Stimulated activated CD8-positive, alpha-beta memory T cell treated with anti-CD3 and anti-CD28 coated beads, Interleukin-12 subunit alpha, Interleukin-12 subunit beta, amount 100 ng/mL, for 1 hour (primary cell): ENCODE measurements around the gene MBNL3.

ENCODE experiments used
- DNase-seq: peaks from one replicate; pipeline ENCODE4 v3.0.0-alpha.2; 2020; ENCODE audit warnings: low read depth

Gene MBNL3, protein sequence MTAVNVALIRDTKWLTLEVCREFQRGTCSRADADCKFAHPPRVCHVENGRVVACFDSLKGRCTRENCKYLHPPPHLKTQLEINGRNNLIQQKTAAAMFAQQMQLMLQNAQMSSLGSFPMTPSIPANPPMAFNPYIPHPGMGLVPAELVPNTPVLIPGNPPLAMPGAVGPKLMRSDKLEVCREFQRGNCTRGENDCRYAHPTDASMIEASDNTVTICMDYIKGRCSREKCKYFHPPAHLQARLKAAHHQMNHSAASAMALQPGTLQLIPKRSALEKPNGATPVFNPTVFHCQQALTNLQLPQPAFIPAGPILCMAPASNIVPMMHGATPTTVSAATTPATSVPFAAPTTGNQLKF

DNA sequence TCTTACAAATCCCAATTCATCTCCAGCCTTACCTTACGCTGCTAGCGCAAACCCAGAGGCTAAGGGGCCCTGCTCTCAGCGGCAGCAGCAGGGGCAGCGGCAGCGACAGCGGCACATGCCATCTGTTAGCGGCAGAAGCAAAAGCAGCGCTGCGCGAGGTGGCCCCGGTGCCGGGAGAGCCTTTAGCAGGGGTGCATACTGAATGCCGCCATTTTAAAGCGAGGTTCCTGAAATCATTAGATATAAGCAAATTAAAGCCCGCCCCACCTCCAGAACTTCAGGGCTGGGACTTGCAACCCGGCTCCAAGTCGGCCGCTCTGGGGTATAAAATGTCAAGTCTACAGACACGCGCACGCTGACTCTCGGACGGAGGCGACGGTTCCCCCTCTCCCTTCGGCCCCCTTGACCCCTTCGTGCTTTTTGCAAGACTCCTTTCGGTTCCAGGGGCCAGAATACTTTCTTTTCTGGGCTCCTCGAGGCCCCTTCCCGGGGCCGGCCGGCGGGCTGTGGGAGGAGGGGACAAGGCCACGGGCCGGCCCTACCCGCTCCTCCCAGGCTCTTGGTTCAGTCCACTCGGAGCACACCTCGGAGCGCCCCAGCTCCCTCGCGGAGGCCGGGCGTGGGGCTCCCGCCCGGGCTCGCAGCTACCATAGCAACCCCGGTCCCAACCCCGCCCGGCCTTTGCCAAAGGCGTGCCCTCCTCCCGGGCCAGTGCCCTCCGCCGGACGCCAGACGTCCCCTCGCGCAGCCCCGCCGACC, at the start of gene MBNL3:
Gene MBNL3, minus strand, starts transcription at position 220 of the 759 bp plus-strand sequence. CDS start 49,427 bp downstream, outside the sequence.
- DNase-seq = peak; percentile 45

DNA sequence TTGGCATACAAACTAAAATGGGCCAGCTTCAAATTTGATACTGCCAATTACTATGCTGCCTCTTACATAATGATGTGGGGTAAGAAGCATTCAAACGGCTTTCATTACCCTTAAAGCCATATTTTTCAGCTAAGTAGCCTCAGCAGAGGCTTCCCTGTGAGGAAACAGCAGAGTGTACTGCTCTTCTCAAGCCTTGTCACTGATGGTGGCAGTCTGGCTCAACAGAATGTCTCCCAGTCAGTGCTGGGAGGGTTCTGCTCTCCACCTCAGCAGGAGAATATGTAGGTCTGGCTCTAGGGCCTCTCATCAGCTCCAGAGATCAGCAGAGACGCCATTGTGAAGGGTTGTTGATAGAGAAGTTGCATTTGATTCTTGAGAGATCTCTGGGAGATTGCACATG, 44.6 kb upstream of the MBNL3 start:
- DNase-seq = no peak

DNA sequence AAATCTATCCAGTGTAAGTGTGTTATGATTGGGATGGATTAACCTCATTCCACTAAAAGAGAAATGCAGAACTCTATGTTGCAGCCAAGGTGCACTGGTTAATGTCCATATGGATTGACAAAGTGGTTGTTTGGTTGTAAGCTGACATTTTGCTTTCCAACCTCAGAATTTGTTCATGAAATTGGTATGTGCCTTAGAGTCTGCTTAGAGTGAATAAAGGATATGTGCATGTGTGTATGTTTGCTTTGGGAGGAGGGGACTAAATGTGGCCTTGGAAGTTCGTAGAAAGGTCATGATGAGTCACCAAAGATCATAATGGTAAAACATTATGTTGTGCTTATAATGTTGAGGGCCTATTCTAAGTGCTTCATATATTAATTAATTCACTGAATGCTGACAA, 44.1 kb upstream of the MBNL3 start:
- DNase-seq = no peak

DNA sequence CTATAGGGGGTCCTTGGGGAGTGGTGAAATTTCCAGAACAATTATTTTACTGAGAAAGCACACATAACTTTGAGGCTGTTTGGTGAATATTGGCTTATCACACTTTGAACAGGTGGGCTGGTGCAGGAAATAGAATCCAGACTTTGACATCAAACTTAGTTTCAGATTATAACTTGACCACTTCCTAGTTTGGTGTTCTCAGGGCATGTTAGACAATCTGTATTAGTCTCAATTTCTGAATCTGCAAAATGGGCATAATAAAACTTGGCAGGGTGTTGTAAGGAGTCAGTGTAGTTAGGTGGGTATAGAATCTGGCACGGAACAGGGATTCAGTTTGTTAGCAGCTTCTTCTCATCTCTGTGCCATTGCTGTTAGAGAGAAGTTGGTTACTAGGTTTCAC, 43.3 kb upstream of the MBNL3 start:
- DNase-seq = no peak

DNA sequence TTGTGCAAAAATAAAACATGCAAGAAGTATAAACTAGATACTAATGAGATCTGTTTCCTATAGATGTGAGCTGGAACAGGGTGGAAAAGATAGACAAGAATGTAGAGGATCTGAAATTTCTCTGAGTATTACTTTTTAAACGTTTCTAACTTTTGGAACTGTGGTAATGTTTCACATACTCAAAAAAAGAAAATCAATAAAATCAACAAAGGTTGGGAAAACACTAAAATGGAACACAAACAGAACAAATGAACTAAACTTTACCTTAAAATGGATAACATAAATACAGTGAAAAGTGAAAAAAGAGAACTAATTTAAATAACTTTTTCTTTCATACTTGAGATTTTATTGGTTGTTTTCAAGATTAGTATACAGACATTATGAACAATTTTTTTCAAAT, 32.0 kb upstream of the MBNL3 start:
- no peak for DNase-seq

DNA sequence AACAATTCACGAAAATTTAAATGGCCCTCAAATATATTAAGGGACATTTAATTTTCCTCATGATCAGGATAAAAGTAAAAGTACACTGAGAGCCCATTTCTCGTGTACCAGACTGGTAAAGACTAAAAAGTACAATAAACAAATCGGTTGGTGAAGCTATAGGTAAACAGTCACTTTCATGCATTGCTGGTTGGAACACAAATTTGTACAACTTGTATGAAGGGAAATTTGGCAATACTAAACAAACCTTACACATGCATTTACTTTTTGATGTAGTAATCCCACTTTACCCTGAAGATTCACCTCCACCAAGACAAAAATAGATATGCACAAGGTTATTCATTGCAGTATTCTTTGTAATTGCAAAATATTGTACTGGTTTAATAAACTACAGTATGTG, 31.4 kb upstream of the MBNL3 start:
- DNase-seq = no peak

DNA sequence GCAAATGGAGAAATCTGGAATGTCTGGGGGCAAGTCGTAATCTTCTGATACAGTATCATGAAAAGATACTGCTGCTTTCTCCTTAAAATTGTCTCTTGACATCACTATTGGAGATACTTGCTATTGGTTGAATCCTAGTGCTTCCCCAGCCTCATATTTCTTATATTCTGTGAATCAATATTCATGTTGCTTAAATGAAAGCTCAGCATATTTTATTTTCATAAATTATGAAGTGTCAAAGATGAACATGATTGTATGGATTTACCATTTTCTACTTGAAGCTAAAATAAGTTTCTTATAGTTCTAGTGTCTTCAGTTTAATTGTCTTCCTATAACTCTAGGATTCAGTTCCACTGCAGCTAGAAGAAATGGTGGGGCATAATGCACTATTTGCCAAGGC, 29.6 kb upstream of the MBNL3 start:
- DNase-seq = no peak

DNA sequence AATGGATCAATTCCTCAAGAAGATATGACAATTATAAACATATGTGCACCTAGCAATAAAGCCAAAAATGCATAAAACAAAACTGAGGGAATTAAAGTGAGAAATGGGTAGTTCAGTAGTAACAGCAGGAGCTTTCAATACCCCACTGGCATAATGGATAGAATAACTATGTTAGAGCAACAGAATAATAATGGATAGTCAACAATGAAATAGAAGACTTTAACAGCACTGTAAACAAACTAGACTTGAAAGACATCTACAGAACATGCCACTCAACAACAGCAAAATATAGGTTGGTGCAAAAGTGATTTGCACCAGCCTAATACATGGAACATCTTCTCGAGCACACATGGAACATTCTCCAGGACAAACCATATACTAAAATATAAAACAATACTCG, 20.0 kb upstream of the MBNL3 start:
- no peak for DNase-seq

DNA sequence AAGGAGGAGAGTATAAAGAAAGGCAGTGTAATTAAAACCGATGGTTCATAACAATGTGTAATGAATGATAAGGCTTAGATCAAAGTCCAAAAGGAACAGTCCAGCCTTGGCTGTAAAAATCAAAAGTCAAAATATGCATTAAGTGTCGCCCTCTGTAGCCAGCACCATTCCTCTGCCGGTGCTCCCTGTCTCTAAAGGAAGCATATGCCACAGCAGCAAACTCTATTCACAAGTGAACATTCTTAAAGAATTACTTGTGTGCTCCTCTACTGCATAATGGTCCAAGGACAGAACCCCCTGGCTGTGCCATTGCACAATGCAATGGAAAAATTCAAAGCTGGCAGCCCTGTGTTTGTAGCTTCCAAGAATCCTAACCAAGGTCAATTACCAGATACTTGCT, 16.3 kb upstream of the MBNL3 start:
- DNase-seq = no peak

DNA sequence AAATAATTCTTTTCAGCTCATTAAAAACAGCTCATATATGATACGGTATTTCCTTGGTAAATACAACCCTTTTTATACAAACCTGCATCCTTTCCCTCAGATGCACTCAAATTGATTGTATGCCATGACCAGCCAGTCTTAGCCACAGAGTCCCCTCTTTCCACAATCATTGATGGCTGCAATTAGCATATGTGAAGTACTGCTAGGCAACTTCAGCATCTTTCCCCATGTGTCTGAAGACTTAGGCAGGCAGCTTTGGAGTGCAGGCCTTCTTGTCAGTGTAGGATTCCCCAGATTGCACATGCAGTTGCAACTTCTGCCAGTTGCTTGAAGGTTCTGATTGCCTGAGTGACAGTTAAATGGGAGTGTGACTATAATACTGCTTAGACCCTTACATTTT, 15.6 kb upstream of the MBNL3 start:
- DNase-seq = no peak

DNA sequence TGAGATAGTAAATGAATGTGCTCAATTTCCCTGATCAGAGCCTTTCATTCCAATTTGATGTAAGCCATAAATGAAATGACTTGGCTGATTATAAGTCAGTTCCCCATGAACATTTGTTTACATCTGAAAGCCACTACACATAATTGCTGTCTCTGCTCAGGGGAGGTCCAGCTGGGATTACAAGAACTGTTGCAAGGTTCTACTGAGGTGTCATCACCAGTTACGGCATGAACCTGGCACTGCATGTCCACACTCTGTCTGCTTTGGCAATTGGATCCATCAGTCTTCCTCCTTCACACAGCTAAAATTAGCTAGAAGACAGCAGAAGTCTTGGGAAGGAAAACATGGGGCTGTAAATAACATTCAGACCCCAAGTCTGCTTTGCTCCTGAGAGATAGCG, 12.8 kb upstream of the MBNL3 start:
- no peak for DNase-seq

DNA sequence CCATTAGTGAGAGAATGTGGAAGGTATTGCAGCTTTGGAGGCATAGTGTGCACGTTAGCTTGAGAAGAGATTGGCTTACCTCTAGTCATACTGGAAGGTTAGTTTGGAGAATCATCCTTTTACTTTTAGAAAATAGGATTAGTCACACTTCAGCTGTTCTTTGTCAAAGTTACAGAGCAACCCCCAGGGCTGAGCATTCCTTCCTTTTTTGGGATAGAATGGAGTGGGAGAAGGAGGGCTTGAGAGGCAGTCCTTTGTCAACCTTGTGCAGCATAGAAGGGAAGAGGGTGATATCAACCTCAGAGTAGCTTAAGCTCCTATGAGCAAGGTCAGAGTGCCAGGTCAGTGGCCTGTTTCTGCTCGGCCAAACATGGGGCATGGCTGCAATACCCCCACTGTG, 8.6 kb upstream of the MBNL3 start:
- no peak for DNase-seq

DNA sequence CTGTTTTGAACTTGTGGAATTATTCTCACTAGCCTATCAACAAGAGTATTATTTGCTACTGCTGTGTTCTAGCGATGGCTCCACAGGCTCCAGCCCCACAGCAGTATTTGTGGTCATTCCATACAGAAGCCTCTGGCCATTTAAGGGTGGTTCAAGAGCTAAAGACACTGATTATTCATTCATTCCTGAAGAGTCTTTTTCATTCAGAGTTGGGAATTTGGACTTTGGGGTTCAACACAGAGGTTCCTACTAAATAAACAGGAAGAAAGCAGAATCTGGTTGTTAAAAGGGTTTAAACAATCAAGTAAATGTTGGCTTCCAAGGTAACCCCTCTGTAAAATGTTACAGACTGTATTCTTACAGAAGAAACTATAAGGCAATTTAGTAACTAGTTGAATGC, 4.3 kb upstream of the MBNL3 start:
- DNase-seq = no peak

DNA sequence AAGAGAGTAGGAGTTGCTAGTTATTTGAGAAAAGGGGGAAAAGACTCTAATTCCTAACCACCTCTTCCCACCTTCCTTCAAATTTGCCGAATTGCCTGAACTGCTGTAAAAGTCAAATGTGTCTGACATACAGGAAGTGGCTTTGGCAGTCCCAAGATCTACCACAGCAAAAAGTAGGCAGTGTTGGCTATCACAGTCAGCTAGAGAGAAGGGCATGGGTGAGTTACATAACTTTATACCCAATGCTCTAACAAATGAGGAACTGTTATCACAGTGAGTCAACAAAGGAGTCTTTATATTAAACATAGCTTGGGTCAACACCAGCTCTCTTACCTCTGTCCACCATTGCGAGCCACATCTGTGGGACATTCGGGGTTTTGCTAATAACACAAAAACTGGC, 2.4 kb upstream of the MBNL3 start:
- no peak for DNase-seq

DNA sequence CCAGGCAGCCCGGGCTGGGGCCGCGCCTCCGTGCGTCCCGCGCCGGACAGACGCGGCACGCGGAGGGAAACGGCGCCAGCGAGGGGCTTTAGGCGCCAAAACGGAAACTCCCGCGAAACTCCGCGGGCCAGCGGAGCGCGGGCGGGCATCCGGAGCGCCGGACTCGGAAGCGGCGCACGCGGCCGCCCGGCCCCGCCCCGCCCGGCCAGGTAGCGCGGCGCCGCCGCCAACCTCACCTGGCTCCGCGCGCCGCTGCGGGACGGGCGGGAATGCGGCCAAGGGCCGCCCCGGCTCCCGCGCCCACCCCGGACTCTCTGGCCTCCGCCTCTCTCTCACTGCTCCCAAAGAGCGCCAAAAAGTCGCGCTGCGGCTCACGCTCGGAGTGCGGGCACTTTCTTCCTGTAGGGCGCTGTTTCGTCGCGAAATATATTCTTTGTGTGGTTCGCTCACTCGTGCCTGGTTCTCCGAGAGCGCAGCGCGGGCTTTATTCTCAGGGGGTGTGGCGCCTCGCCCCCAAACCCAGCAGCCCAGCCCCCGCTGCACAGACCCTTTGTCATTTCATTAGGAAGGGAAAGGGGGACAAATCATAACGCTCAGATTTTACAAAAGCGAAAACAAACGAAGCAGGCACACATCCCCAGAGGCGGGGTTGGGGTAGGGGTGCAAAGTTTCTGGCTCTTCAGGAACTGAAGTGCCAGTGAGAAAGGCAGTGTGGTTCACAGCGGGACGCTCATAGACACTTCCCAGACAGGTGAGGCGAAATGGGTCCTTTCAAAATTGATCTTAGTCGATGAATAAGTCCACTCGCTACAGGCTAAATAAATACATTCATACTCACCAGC, 961 bp upstream of the MBNL3 start:
- no peak for DNase-seq

DNA sequence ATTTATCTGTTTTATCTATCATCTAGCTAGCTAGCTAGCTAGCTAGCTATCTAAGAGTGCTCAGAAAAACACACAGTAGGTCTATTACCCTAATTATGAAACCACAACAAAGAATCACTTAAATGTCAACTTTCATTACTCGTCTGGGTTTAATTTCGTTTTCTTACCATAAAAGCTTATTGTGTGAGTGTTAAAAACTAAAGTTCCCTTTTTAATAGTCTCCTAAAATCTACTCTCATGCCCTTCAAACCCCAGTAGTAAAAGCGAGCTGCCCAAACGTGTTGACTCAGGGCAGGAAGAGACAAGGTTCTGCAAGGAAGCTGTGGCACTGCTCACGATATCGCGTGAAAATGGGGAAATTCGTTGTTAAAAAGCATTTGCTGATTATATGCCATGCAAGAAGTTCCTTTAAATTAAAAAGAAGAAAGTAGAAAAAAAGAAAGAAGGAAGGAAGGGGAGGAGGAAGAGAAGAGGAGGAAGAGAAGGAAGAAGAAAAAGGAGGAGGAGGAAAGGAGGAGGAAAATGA, 595 bp downstream of the MBNL3 start:
- DNase-seq = no peak

DNA sequence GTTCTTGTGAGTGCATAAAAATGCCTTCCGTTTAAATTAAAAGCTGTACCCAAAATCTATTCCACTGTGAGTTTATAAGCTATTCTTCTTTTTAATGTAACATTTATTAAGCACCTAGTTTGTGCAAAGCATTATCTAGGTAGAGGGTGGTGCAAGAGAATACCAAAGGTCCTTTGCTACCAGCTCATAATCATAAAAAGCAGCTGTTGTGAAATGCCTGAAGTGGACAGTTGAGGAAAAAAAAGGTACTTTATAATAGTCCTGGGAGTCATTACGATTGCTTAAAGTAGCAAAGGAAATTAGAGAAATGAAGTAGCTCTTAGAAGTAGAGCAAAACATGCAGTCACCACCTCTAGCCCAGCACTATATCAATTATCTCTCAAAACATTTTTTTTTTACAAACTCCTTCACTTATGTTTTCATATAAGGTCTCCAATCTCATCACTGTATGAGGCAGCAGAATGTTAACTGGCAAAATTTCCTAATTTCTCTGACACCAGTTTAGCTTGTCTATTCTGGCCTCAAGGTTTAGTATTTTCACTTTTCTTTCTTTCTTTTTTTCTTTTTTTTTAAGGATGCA, 2.1 kb downstream of the MBNL3 start:
- no peak for DNase-seq

DNA sequence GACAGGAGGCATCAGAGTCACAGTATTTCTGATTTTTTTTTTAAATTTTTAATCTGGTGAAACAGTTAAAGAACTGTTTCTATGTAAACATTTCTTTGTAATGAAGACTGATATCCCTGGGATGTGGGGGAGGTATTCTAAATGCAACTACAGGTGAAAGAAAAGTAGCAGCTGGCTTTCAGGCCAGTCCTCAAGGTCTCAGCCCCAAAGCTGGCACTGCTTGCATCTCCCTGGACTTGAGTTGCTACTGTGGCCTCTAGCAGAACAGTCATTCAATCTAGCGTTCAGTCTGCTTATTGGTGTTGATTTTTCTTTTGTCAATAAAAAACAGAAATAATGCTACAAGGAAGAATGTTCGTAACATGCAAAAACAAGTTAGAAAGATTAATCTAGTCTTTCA, 4.9 kb downstream of the MBNL3 start:
- DNase-seq = no peak

DNA sequence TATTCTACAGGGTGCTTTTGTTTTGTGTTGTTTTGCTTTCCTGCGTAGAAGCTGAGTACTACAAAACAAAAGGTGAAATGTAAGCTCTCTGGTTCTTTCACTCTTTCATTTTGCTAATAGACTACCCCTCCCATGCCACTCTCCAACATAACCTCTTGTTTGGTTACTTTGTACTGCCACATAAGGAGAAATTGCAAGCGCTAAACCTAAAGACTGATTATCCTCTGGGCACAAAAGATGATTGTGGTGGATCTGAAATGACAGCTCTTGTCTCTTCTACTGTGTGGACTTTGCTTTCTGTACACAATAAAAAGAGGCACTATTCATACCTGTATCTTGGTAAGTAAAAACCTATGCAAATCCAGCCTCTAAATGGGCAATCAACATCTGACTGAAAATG, 5.3 kb downstream of the MBNL3 start:
- DNase-seq = no peak

DNA sequence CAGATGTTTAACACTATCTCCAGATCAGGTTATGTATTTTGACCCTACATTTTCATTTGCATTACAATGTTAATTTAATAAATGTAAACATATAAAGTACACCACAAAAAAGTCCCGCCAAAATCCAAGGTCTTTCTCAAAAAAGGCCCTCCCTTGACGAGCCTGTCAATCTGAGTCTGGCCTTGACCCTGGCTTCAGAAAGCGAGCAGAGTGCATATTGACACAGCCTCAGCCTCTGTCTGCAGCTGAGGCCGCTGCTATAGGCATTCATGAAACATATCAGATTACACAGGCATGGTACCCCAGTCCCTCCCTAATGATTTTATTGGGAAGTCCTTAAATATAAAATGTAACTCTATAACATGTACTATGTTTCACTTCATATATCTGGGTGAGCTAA, 6.2 kb downstream of the MBNL3 start:
- DNase-seq = no peak

DNA sequence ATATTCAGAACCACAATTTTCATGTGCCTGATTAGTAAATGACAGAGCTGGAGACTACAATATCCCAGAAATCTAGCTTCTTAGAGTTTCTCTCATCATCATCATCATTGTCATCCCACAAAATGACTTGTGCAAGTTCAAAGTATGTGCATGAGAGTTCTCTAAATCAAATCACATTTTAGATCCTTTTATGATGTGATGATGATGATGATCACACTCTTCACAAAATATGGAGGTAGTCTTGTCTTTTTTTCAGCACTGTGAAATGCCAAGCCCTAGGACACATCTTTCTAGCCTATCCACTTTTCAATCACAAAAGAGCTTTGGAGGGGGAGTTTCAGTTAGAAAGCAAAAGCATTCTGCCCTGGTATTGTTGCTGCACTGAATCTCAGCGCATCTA, 7.4 kb downstream of the MBNL3 start:
- no peak for DNase-seq

DNA sequence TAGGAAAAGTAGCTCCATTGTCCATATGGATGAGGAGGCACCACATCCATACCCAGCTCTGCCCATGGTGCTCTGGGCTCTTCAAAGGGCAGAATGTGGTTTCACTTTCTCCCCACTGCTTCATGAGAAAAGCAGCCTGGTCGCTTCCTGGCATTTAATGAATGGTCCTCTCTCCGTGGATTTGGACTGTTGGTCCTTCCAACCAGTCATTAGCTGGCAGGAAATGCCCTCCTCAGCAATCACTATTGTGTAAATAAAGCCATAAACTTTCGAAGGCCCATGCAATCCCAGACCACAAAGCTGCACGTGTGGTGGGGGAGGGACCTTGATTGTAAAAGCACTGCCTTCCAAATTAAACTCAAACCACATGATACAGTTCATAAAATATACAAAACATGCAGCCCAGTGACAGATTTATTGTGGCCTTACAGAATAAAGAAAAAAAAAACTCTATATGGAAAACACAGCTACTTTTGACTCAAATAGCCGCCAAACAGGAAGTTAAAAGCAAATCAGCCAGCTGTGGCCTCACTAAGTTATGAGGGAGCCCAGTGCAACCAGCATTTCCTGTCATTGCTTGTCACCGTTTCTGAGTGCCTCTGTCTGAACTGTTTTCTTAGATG, 8.1 kb downstream of the MBNL3 start:
- DNase-seq = no peak
